ENCODE data around the gene IL36G. TPM values are rescaled to one million over a fixed set of nuclear protein-coding genes. Genes with fewer than 3 reads are reported as not detected.
A peak's percentile ranks its signal among the peaks of the same experiment; 100 is the strongest.

IL36G gene
- total and polyA plus RNA-seq, 9 of the 15 experiments (the other 6 are each of a cell fraction or from before 2014, with no cell fraction given), result not detected

GRCh38 chr2:112941753-112942653 lies 35.8 kb upstream of the IL36G start:
- ATAC-seq (peak; percentile 99), FAIRE-seq (peak; percentile 78), DNase-seq (ENCODE audit: extremely low read depth in 1 of 4, low spot score in 3 of 4) (peak; percentile 60 to 88 (median 68))
- 5% methylated on average over 14 of the region's 14 CpGs for WGBS (ENCODE audit: insufficient coverage, low coverage, missing lambda C conversion rate)
- Histone ChIP-seq H3K9me3 (replicated peaks; ENCODE audit: control insufficient read depth, insufficient read depth, low read depth, low read length) (no peaks in the 10 kb centered on the region), H3K4me2 (ENCODE audit: insufficient read depth, low read length) (no peak overlapping the region), H3K9ac (ENCODE audit: insufficient read depth in 1 of 2, low read depth in 2 of 2, low read length in 2 of 2) (no peak overlapping the region), H3K27me3 (ENCODE audit: control insufficient read depth in 2 of 2, insufficient read depth in 2 of 2, low read length in 2 of 2) (peaks cover 0 to 6% of the 10 kb centered on the region in 2 experiments; a peak in 1 of 5 replicates), H4K20me1 (replicated peaks; ENCODE audit: control insufficient read depth, insufficient read depth, low read length) (no peaks in the 10 kb centered on the region), H3K9me1 (ENCODE audit: control insufficient read depth, insufficient read depth, low read length) (no peaks in the 10 kb centered on the region), H2AFZ (ENCODE audit: low read depth, low read length) (peak overlapping the region; percentile 38; the same call in 1 of the 2 replicates), H3K4me1 (replicated peaks in 1 of 2; ENCODE audit: control insufficient read depth in 2 of 2, insufficient read depth in 2 of 2, low read length in 2 of 2) (peaks cover 0 to 3% of the 10 kb centered on the region in 2 experiments; a peak in 2 of 5 replicates), H3K4me3 (no peak overlapping the region), H3K79me2 (ENCODE audit: control insufficient read depth, insufficient read depth, low read length) (no peaks in the 10 kb centered on the region), H3K36me3 (ENCODE audit: control insufficient read depth, insufficient read depth, low read length) (no peaks in the 10 kb centered on the region), H3K27ac (ENCODE audit: extremely low read depth, low read depth, low read length) (no peak overlapping the region)
- BruUV-seq (replicated peaks), result no TSS peak
- ChIA-PET POLR2A (interaction anchor here (0.6 to 1.5 kb wide), 9 partner anchors 13 to 445 kb away, joined by 3 to 11 read pairs (median 4); partner anchors contain the start of gene SLC20A1), CTCF (ENCODE audit: low intra/inter-chr PET ratio) (interaction anchor here (0.6 to 1.6 kb wide), 4 partner anchors 192 to 362 kb away, joined by 3 to 12 read pairs (median 4); no protein-coding TSS in a partner anchor)
- in situ Hi-C loops (cut with MboI), result no loop called here
- intact Hi-C loops (cut with micrococcal nuclease), result loop anchor here (1.0 to 5.0 kb wide), 5 partner anchors 55 to 340 kb away; no protein-coding TSS in a partner anchor
- TF ChIP-seq DACH1 (IDR thresholded peaks at IDR 0.05; ENCODE audit: partially characterized antibody) (peak; percentile 76), ZEB2 (IDR thresholded peaks at IDR 0.05) (no peak), CTBP1 (IDR thresholded peaks at IDR 0.05; ENCODE audit: borderline replicate concordance) (peak; percentile 47; the same call in 1 of the 2 replicates), EHMT2 (IDR thresholded peaks at IDR 0.05) (0 out of 2 replicates have a peak, but pooled peaks have one; percentile 41), SNRNP70 (optimal IDR thresholded peaks at IDR 0.05; ENCODE audit: low read depth, low read length) (no peak), STAT5B (CRISPR knock-in tag; IDR thresholded peaks at IDR 0.05) (no peak)
- TF ChIP-seq, protein P1, sequence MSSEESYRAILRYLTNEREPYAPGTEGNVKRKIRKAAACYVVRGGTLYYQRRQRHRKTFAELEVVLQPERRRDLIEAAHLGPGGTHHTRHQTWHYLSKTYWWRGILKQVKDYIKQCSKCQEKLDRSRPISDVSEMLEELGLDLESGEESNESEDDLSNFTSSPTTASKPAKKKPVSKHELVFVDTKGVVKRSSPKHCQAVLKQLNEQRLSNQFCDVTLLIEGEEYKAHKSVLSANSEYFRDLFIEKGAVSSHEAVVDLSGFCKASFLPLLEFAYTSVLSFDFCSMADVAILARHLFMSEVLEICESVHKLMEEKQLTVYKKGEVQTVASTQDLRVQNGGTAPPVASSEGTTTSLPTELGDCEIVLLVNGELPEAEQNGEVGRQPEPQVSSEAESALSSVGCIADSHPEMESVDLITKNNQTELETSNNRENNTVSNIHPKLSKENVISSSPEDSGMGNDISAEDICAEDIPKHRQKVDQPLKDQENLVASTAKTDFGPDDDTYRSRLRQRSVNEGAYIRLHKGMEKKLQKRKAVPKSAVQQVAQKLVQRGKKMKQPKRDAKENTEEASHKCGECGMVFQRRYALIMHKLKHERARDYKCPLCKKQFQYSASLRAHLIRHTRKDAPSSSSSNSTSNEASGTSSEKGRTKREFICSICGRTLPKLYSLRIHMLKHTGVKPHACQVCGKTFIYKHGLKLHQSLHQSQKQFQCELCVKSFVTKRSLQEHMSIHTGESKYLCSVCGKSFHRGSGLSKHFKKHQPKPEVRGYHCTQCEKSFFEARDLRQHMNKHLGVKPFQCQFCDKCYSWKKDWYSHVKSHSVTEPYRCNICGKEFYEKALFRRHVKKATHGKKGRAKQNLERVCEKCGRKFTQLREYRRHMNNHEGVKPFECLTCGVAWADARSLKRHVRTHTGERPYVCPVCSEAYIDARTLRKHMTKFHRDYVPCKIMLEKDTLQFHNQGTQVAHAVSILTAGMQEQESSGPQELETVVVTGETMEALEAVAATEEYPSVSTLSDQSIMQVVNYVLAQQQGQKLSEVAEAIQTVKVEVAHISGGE (CRISPR knock-in tag; IDR thresholded peaks at IDR 0.05), result no peak

All from K562 (cell line).